Activated naive CD4-positive, alpha-beta T cell treated with anti-CD3 and anti-CD28 coated beads, Interleukin-2, amount 10 ng/mL, durations not matched to agents 7 days and 5 days (primary cell): ENCODE data around the gene TMEM217.

Source experiments
- CTCF ChIA-PET: fragments of 350-600 bp; sonication (Branson Sonifier 250); formaldehyde crosslinking; loops from one replicate; lab custom pipeline; 2021; ENCODE audit warnings: antibody characterized with exemption; lab: Charles Lee
- DNase-seq: peaks from one replicate; pipeline ENCODE4 v3.0.0-alpha.2; 2020
- H3K27ac Mint-ChIP-seq: one replicate; pipeline ENCODE4 v1.8.0; 2021; ENCODE audit warnings: mild to moderate bottlenecking, moderate library complexity, mixed read lengths
- H3K27me3 Mint-ChIP-seq: one replicate; pipeline ENCODE4 v1.8.0; 2021; ENCODE audit warnings: mild to moderate bottlenecking, mixed read lengths
- H3K36me3 Mint-ChIP-seq: one replicate; pipeline ENCODE4 v1.8.0; 2021; ENCODE audit warnings: mixed read lengths
- H3K4me1 Mint-ChIP-seq: one replicate; pipeline ENCODE4 v1.8.0; 2021; ENCODE audit warnings: mixed read lengths
- H3K4me3 Mint-ChIP-seq: one replicate; pipeline ENCODE4 v1.8.0; 2021; ENCODE audit warnings: mild to moderate bottlenecking, moderate library complexity, mixed read lengths
- H3K9me3 Mint-ChIP-seq: one replicate; pipeline ENCODE4 v1.8.0; 2021; ENCODE audit warnings: mixed read lengths

Gene TMEM217

GRCh38 chr6:37168811-37169495, 89.0 kb downstream of the TMEM217 start:
- peaks cover 34% of the 10 kb centered on the region for H3K36me3 Mint-ChIP-seq
- CTCF ChIA-PET = interaction anchor here (0.6 to 17.1 kb wide), 6 partner anchors 27 to 144 kb away, joined by 3 to 293 read pairs (median 74); no protein-coding TSS in a partner anchor
- peaks cover 10% of the 10 kb centered on the region for H3K27me3 Mint-ChIP-seq
- H3K4me1 Mint-ChIP-seq = peaks cover 20% of the 10 kb centered on the region
- H3K27ac Mint-ChIP-seq = peak overlapping the region; percentile 99
- no peak for DNase-seq
- no peaks in the 10 kb centered on the region for H3K9me3 Mint-ChIP-seq
- peak overlapping the region; percentile 97 for H3K4me3 Mint-ChIP-seq

- no peak for DNase-seq
- peak overlapping the region; percentile 99 for H3K27ac Mint-ChIP-seq
- peak overlapping the region; percentile 97 for H3K4me3 Mint-ChIP-seq
- H3K4me1 Mint-ChIP-seq = peaks cover 18% of the 10 kb centered on the region
- peaks cover 10% of the 10 kb centered on the region for H3K27me3 Mint-ChIP-seq
- H3K9me3 Mint-ChIP-seq = no peaks in the 10 kb centered on the region
- CTCF ChIA-PET = interaction anchor here (0.6 to 17.1 kb wide), 4 partner anchors 39 to 144 kb away, joined by 3 to 293 read pairs (median 210); no protein-coding TSS in a partner anchor
- peaks cover 27% of the 10 kb centered on the region for H3K36me3 Mint-ChIP-seq
Measured at GRCh38 chr6:37168163-37168758, 89.7 kb downstream of the TMEM217 start.

GRCh38 chr6:37162740-37163139, 95.2 kb downstream of the TMEM217 start:
- Mint-ChIP-seq H3K36me3 (peaks cover 1% of the 10 kb centered on the region), H3K4me3 (no peak overlapping the region), H3K27me3 (no peaks in the 10 kb centered on the region), H3K4me1 (peaks cover 3% of the 10 kb centered on the region), H3K27ac (no peak overlapping the region), H3K9me3 (no peaks in the 10 kb centered on the region)
- CTCF ChIA-PET = no interaction called here
- DNase-seq = no peak
